Neural cell (in vitro differentiated cells): Measurements from ENCODE around the gene LGALS3BP. TPM values are rescaled to one million over a fixed set of nuclear protein-coding genes. Genes with fewer than 3 reads are reported as not detected.

ENCODE experiments used
- H2AFZ ChIP-seq: fragments of 200-600, 300-800 bp; sonication (generic), shearing (Covaris generic); 2 replicates; pipeline ENCODE4 v1.6.0; 2014; ENCODE audit warnings: low read depth, mild to moderate bottlenecking, antibody characterized with exemption, low read length, moderate library complexity
- H3F3A ChIP-seq: fragments of 200-600 bp; shearing (Covaris generic); 2 replicates; pipeline ENCODE4 v1.6.1; 2016; ENCODE audit warnings: mild to moderate bottlenecking, moderate library complexity, mixed read lengths, antibody characterized with exemption, low read length; ENCODE audit not compliant: insufficient read depth, poor library complexity, severe bottlenecking
- H3K27ac ChIP-seq: fragments of 200-600, 300-800 bp; sonication (generic), shearing (Covaris generic); 2 replicates; pipeline ENCODE4 v1.5.1; 2014; ENCODE audit warnings: mild to moderate bottlenecking, low read length, moderate library complexity
- H3K27me3 ChIP-seq: fragments of 300-800, 200-600 bp; sonication (generic), shearing (Covaris generic); 2 replicates; pipeline ENCODE4 v1.6.0; 2014; ENCODE audit warnings: mild to moderate bottlenecking, low read depth, low read length, moderate library complexity; ENCODE audit not compliant: insufficient read depth
- H3K36me3 ChIP-seq: fragments of 300-800, 200-600 bp; sonication (generic), shearing (Covaris generic); 2 replicates; pipeline ENCODE4 v1.5.1; 2014; ENCODE audit warnings: mild to moderate bottlenecking, antibody characterized with exemption, low read length, moderate library complexity; ENCODE audit not compliant: insufficient read depth
- H3K4me2 ChIP-seq: fragments of 300-800, 200-600 bp; sonication (generic), shearing (Covaris generic); 2 replicates; pipeline ENCODE4 v1.6.0; 2014; ENCODE audit warnings: mild to moderate bottlenecking, low read length
- H3K4me3 ChIP-seq: fragments of 300-800, 200-600 bp; sonication (generic), shearing (Covaris generic); 2 replicates; pipeline ENCODE4 v1.5.1; 2014; ENCODE audit warnings: mild to moderate bottlenecking, low read length, moderate library complexity
- H3K79me2 ChIP-seq: fragments of 200-600 bp; shearing (Covaris generic); replicated peaks from 2 replicates; pipeline ENCODE4 v1.6.0; 2014; ENCODE audit warnings: mild to moderate bottlenecking, low read length, moderate library complexity; ENCODE audit not compliant: insufficient read depth
- H3K9ac ChIP-seq: fragments of 300-800, 200-600 bp; sonication (generic), shearing (Covaris generic); 2 replicates; pipeline ENCODE4 v1.6.1; 2016; ENCODE audit warnings: mild to moderate bottlenecking, low read length, mixed read lengths
- H3K9me2 ChIP-seq: fragments of 200-600 bp; shearing (Covaris generic); 2 replicates; pipeline ENCODE4 v1.6.1; 2016; ENCODE audit warnings: mild to moderate bottlenecking, low read length, mixed read lengths; ENCODE audit not compliant: insufficient read depth
- H3K9me3 ChIP-seq: fragments of 200-600, 300-800 bp; sonication (generic), shearing (Covaris generic); 2 replicates; pipeline ENCODE4 v1.6.1; 2016; ENCODE audit warnings: mild to moderate bottlenecking, mixed run types, low read length, moderate library complexity, mixed read lengths
- H4K20me1 ChIP-seq: fragments of 200-600 bp; shearing (Covaris generic); 2 replicates; pipeline ENCODE4 v1.6.1; 2016; ENCODE audit warnings: mild to moderate bottlenecking, mixed run types; ENCODE audit not compliant: insufficient read depth
- CTCF ChIP-seq: fragments of 450-650 bp; IDR thresholded peaks from 2 replicates; pipeline ENCODE4 v1.5.1; 2014; ENCODE audit warnings: antibody characterized with exemption, mild to moderate bottlenecking, moderate library complexity; ENCODE audit not compliant: poor library complexity, severe bottlenecking
- EP300 ChIP-seq: fragments of 450-650 bp; conservative IDR thresholded peaks from 2 replicates; pipeline ENCODE4 v1.6.1; 2014; ENCODE audit warnings: antibody characterized with exemption, mild to moderate bottlenecking, moderate library complexity; ENCODE audit not compliant: poor library complexity, severe bottlenecking
- EZH2 ChIP-seq: fragments of 200-600, 300-800 bp; shearing (Covaris generic), sonication (generic); IDR thresholded peaks from 2 replicates; pipeline ENCODE4 v1.6.1; 2014; ENCODE audit warnings: antibody characterized with exemption, low read length, borderline replicate concordance, mild to moderate bottlenecking; ENCODE audit not compliant: insufficient read depth, poor library complexity, severe bottlenecking
- MXI1 ChIP-seq: fragments of 450-650 bp; conservative IDR thresholded peaks from 2 replicates; pipeline ENCODE4 v1.6.1; 2014; ENCODE audit warnings: antibody characterized with exemption, mild to moderate bottlenecking; ENCODE audit not compliant: poor library complexity, severe bottlenecking
- POLR2AphosphoS5 ChIP-seq: IDR thresholded peaks from 2 replicates; pipeline ENCODE4 v1.6.1; 2012
- RAD21 ChIP-seq: fragments of 450-650 bp; conservative IDR thresholded peaks from 2 replicates; pipeline ENCODE4 v1.6.1; 2014; ENCODE audit warnings: antibody characterized with exemption, mild to moderate bottlenecking, moderate library complexity
- REST ChIP-seq: IDR thresholded peaks from 2 replicates; pipeline ENCODE4 v1.6.1; 2012; ENCODE audit warnings: borderline replicate concordance
- SMC3 ChIP-seq: fragments of 450-650 bp; conservative IDR thresholded peaks from 2 replicates; pipeline ENCODE4 v1.6.1; 2014; ENCODE audit warnings: antibody characterized with exemption, mild to moderate bottlenecking, moderate library complexity; ENCODE audit not compliant: poor library complexity
- TAF1 ChIP-seq: IDR thresholded peaks from 2 replicates; pipeline ENCODE4 v1.6.1; 2012; ENCODE audit warnings: low read depth
- polyA plus RNA-seq: library from polyadenylated mRNA; depleted of rRNA; stranded (reverse); fragments of >200 nt; gene quantifications from 2 replicates; pipeline ENCODE4 v1.2.3, GENCODE V29; 2014

LGALS3BP gene
- polyA plus RNA-seq, 1 donor from 2014 or later = 5.4 TPM

GRCh38 chr17:78934681-78935418 lies 44.9 kb downstream of the LGALS3BP start:
- no peak overlapping the region for H3K27ac ChIP-seq
- H3K4me3 ChIP-seq = no peak overlapping the region
- no peak for TF ChIP-seq MXI1
- no peaks in the 10 kb centered on the region for H3K27me3 ChIP-seq
- H3K9ac ChIP-seq = no peak overlapping the region
- no peaks in the 10 kb centered on the region for H3K36me3 ChIP-seq
- no peaks in the 10 kb centered on the region for H3F3A ChIP-seq
- H3K9me3 ChIP-seq = no peaks in the 10 kb centered on the region
- no peaks in the 10 kb centered on the region for H3K79me2 ChIP-seq
- no peaks in the 10 kb centered on the region for H3K9me2 ChIP-seq
- H4K20me1 ChIP-seq = no peaks in the 10 kb centered on the region
- no peak overlapping the region for H2AFZ ChIP-seq
- H3K4me2 ChIP-seq = no peak overlapping the region

- H3F3A ChIP-seq = no peaks in the 10 kb centered on the region
- H3K9ac ChIP-seq = no peak overlapping the region
- H3K36me3 ChIP-seq = no peaks in the 10 kb centered on the region
- H3K79me2 ChIP-seq = no peaks in the 10 kb centered on the region
- H2AFZ ChIP-seq = no peak overlapping the region
- no peak overlapping the region for H3K4me3 ChIP-seq
- no peaks in the 10 kb centered on the region for H3K9me3 ChIP-seq
- H3K4me2 ChIP-seq = no peak overlapping the region
- H3K27ac ChIP-seq = peak overlapping the region; percentile 23
- TF ChIP-seq MXI1 (no peak), POLR2AphosphoS5 (no peak), CTCF (no peak), EP300 (no peak), REST (no peak), EZH2 (no peak), SMC3 (no peak), RAD21 (no peak), TAF1 (no peak)
- no peaks in the 10 kb centered on the region for H3K27me3 ChIP-seq
- no peaks in the 10 kb centered on the region for H4K20me1 ChIP-seq
- no peaks in the 10 kb centered on the region for H3K9me2 ChIP-seq
These were observed 45.7 kb downstream of the LGALS3BP start for GRCh38 chr17:78933959-78934568.
